Fibroblast of lung (primary cell): Measurements from ENCODE around the gene ATXN7L3. TPM values are rescaled to one million over a fixed set of nuclear protein-coding genes. Genes with fewer than 3 reads are reported as not detected.

Experiments
- DNase-seq, 2 donors: peaks; one replicate each; pipeline versions ENCODE4 v3.0.0 to v3.0.0-alpha.2; 2010; ENCODE audit warnings: low read depth in 2 of 2
- H2AFZ ChIP-seq: 2 replicates; pipeline ENCODE4 v1.5.1; 2012; ENCODE audit warnings: low read length, control low read depth, inconsistent platforms
- H3K27ac ChIP-seq: 2 replicates; pipeline ENCODE4 v1.5.1; 2011; ENCODE audit warnings: low read length, control low read depth; ENCODE audit not compliant: insufficient read depth
- H3K27me3 ChIP-seq: 2 replicates; pipeline ENCODE4 v1.5.1; 2011; ENCODE audit warnings: mild to moderate bottlenecking, low read length; ENCODE audit not compliant: control insufficient read depth, insufficient read depth
- H3K36me3 ChIP-seq: 2 replicates; pipeline ENCODE4 v1.5.1; 2011; ENCODE audit warnings: low read length; ENCODE audit not compliant: control insufficient read depth, insufficient read depth
- H3K4me1 ChIP-seq: 2 replicates; pipeline ENCODE4 v1.5.1; 2011; ENCODE audit warnings: low read length; ENCODE audit not compliant: control insufficient read depth, insufficient read depth; ENCODE audit errors: extremely low read depth
- H3K4me2 ChIP-seq: 2 replicates; pipeline ENCODE4 v1.5.1; 2011; ENCODE audit warnings: low read length, control low read depth; ENCODE audit not compliant: insufficient read depth; ENCODE audit errors: extremely low read depth
- H3K4me3 ChIP-seq, 4 experiments: fragments of 200-600 bp in 1 of 4; sonication (generic) in 1 of 4; replicated peaks in 1 of 4; 2 replicates each; pipeline ENCODE4 v1.5.1; 2011 to 2016; ENCODE audit warnings: low read length in 4 of 4, low read depth in 3 of 4, mild to moderate bottlenecking in 3 of 4, control low read depth in 2 of 4, inconsistent platforms in 1 of 4, mixed read lengths in 1 of 4; ENCODE audit not compliant: insufficient read depth in 1 of 4; ENCODE audit errors: control extremely low read depth in 1 of 4
- H3K79me2 ChIP-seq: 2 replicates; pipeline ENCODE4 v1.5.1; 2012; ENCODE audit warnings: mild to moderate bottlenecking, low read length, inconsistent platforms; ENCODE audit not compliant: control insufficient read depth, insufficient read depth
- H3K9ac ChIP-seq: 2 replicates; pipeline ENCODE4 v1.5.1; 2011; ENCODE audit warnings: mild to moderate bottlenecking, low read length, control low read depth; ENCODE audit not compliant: insufficient read depth
- H3K9me3 ChIP-seq: 2 replicates; pipeline ENCODE4 v1.5.1; 2012; ENCODE audit warnings: low read depth, low read length; ENCODE audit not compliant: control insufficient read depth, insufficient read depth
- H4K20me1 ChIP-seq: 2 replicates; pipeline ENCODE4 v1.5.1; 2011; ENCODE audit warnings: low read length; ENCODE audit not compliant: control insufficient read depth, insufficient read depth; ENCODE audit errors: extremely low read depth
- EZH2 ChIP-seq: IDR thresholded peaks from 2 replicates; pipeline ENCODE4 v1.5.1; 2012; ENCODE audit warnings: low read length, control low read depth, mild to moderate bottlenecking; ENCODE audit errors: missing control alignments
- polyA plus RNA-seq, 2 donors: library from polyadenylated mRNA; depleted of rRNA in 1 of 2; stranded (reverse) in 1 of 2; unstranded in 1 of 2; fragments of >200 nt; gene quantifications; 2 replicates each; pipeline ENCODE4 v1.2.1, GENCODE V29; 2011 to 2012; ENCODE audit warnings: missing spikeins in 1 of 2
- total RNA-seq: library from RNA; depleted of rRNA; stranded (reverse); fragments of >200 nt; gene quantifications from 2 replicates; pipeline ENCODE4 v1.2.1, GENCODE V29; 2014
- TF ChIP-seq, protein P1 (sequence below), 2 donors: IDR thresholded peaks in 1 of 2; conservative IDR thresholded peaks in 1 of 2; 1 replicate in 1 of 2; 2 replicates in 1 of 2; pipeline ENCODE4 v1.5.1; 2011 to 2012; ENCODE audit warnings: low read length in 2 of 2, control low read depth in 1 of 2, inconsistent platforms in 1 of 2, low read depth in 1 of 2, mild to moderate bottlenecking in 1 of 2

The ATXN7L3 gene
- total and polyA plus RNA-seq, 2 donors (not counting 1 experiment from before 2014, with no cell fraction given) = 34.8 to 36.5 TPM

DNA sequence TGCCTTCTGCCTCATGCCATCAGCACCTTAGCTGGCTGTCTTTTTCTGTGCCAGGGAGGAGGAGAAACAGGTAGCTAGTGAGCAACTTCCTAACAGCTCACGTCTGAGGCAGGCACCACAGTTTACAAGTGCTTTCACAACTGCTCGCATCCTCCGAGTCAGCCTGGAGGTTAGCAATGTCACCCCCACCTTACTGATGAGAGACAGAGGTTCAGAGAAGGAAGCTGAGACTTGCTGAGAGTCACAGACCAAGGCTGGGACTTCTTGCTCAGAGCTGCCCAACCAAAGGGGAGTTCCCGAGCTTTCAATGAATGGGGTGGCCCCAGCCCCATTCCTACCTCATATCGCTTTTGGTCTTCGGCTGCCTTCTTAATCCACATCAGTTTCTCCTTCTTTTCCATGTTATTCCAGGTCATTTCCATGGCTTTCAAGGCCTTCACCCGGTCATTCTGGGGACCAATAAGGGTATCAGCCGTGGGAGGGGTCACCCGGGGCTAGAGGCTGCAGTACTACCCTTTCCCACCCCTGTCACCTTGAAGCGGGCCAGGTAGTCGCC is 10.2 kb upstream of the ATXN7L3 start:
- Histone ChIP-seq H3K9ac (no peak overlapping the region), H3K27ac (peak overlapping the region; percentile 11), H3K4me3 (no peak overlapping the region), H2AFZ (no peak overlapping the region), H3K4me1 (peaks cover 20% of the 10 kb centered on the region), H3K4me2 (peak overlapping the region; percentile 18), H3K27me3 (no peaks in the 10 kb centered on the region), H3K9me3 (no peaks in the 10 kb centered on the region), H3K36me3 (peaks cover 45% of the 10 kb centered on the region), H4K20me1 (no peaks in the 10 kb centered on the region), H3K79me2 (no peaks in the 10 kb centered on the region)
- TF ChIP-seq, protein P1, sequence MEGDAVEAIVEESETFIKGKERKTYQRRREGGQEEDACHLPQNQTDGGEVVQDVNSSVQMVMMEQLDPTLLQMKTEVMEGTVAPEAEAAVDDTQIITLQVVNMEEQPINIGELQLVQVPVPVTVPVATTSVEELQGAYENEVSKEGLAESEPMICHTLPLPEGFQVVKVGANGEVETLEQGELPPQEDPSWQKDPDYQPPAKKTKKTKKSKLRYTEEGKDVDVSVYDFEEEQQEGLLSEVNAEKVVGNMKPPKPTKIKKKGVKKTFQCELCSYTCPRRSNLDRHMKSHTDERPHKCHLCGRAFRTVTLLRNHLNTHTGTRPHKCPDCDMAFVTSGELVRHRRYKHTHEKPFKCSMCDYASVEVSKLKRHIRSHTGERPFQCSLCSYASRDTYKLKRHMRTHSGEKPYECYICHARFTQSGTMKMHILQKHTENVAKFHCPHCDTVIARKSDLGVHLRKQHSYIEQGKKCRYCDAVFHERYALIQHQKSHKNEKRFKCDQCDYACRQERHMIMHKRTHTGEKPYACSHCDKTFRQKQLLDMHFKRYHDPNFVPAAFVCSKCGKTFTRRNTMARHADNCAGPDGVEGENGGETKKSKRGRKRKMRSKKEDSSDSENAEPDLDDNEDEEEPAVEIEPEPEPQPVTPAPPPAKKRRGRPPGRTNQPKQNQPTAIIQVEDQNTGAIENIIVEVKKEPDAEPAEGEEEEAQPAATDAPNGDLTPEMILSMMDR (conservative IDR thresholded peaks at IDR 0.05 in 1 of 2, IDR thresholded peaks at IDR 0.05 in 1 of 2; ENCODE audit: low read depth in 1 of 2, low read length in 2 of 2) = no peak
- no peak for TF ChIP-seq EZH2
- no peak for DNase-seq

DNA sequence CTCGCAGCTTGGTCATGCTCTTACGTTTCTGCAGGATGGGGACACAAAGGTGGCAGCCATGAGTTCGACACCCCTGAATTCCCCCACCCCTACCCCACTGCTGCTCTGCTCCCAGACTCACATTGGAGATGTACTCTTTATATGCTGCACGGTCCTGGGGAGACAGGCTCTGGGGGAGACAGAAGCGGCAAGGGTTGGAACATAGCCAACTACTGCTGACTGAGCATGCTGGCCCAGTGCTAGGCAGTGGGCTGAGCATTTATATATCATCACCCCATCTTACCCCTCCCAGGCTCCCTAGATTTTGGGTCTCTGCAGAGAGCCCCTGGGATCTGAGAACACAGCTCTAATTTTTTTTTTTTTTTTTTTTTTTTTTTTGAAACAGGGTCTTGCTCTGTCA is 8.1 kb upstream of the ATXN7L3 start:
- no peak for DNase-seq
- H3K9ac ChIP-seq = no peak overlapping the region
- H2AFZ ChIP-seq = no peak overlapping the region
- H3K9me3 ChIP-seq = no peaks in the 10 kb centered on the region
- no peaks in the 10 kb centered on the region for H3K79me2 ChIP-seq
- TF ChIP-seq EZH2 = no peak
- TF ChIP-seq, protein P1 (conservative IDR thresholded peaks at IDR 0.05 in 1 of 2, IDR thresholded peaks at IDR 0.05 in 1 of 2; ENCODE audit: low read depth in 1 of 2, low read length in 2 of 2) = no peak
- H3K36me3 ChIP-seq = peaks cover 31% of the 10 kb centered on the region
- H3K27me3 ChIP-seq = no peaks in the 10 kb centered on the region
- no peak overlapping the region for H3K27ac ChIP-seq
- H3K4me3 ChIP-seq = no peak overlapping the region
- peaks cover 37% of the 10 kb centered on the region for H3K4me1 ChIP-seq
- H4K20me1 ChIP-seq = no peaks in the 10 kb centered on the region
- no peak overlapping the region for H3K4me2 ChIP-seq

DNA sequence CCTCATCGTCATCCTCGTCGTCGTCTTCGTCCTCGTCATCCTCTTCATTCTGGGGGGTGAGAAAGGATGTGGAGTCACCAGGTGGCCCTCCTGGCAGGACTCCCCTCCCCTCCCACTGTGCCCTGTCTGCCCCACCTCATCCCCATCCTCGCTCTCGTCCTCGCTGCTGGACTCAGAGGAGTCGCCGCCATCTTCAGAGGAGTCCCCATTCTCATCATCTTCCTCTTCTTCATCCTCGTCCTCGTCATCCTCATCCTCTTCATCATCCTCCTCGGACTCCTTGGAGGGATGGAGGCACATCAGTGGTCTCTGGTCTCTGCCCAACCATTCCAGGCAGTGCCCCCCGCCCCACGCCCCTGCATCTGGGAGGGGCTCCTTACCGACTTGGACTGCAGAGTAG is 7.6 kb upstream of the ATXN7L3 start:
- H3K4me2 ChIP-seq = no peak overlapping the region
- no peak overlapping the region for H3K4me3 ChIP-seq
- no peak for TF ChIP-seq EZH2
- TF ChIP-seq, protein P1 (conservative IDR thresholded peaks at IDR 0.05 in 1 of 2, IDR thresholded peaks at IDR 0.05 in 1 of 2; ENCODE audit: low read depth in 1 of 2, low read length in 2 of 2) = no peak
- DNase-seq = no peak
- no peak overlapping the region for H2AFZ ChIP-seq
- no peaks in the 10 kb centered on the region for H3K79me2 ChIP-seq
- no peak overlapping the region for H3K9ac ChIP-seq
- no peaks in the 10 kb centered on the region for H3K27me3 ChIP-seq
- peaks cover 29% of the 10 kb centered on the region for H3K36me3 ChIP-seq
- no peak overlapping the region for H3K27ac ChIP-seq
- H3K4me1 ChIP-seq = peaks cover 41% of the 10 kb centered on the region
- H4K20me1 ChIP-seq = no peaks in the 10 kb centered on the region
- H3K9me3 ChIP-seq = no peaks in the 10 kb centered on the region
